ENCODE measurements around the gene AMDHD1. TPM values are rescaled to one million over a fixed set of nuclear protein-coding genes. Genes with fewer than 3 reads are reported as not detected.

AMDHD1 gene
- total and polyA plus RNA-seq, 2 of the 8 experiments (the other 6 are each of a cell fraction or from before 2014, with no cell fraction given), result 0.14 TPM; not detected in 1

DNA sequence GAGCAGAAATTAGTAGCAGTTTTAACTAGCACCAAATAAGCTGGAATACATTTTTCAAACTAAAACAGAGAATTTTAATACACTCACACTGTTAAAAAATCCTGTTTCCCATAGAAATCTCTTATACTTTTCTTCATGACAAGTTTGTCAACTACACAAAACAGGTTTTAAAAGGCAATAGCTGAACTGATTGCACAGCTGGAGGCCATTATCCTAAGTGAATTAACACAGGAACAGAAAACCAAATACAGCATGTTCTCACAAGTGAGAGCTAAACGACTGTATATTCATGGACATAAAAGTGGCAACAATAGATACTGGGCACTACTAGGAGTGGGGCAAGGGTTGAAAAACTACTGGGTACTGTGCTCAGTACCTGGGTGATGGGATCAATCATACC, 64.6 kb downstream of the AMDHD1 start:
- no peak overlapping the region for H3K9ac ChIP-seq (replicated peaks in 1 of 4; ENCODE audit: extremely low read depth in 1 of 4, low read depth in 3 of 4, low read length in 3 of 4)
- H2BK20ac ChIP-seq (ENCODE audit: low read length), result no peak overlapping the region
- no peak for TF ChIP-seq CBX5 (IDR thresholded peaks at IDR 0.05; ENCODE audit: low read depth, low read length)
- no peak for TF ChIP-seq CHD2 (IDR thresholded peaks at IDR 0.05; ENCODE audit: low read length)
- TF ChIP-seq SP4 (IDR thresholded peaks at IDR 0.05; ENCODE audit: low read length), result no peak
- no peak for TF ChIP-seq CTBP2 (IDR thresholded peaks at IDR 0.05; ENCODE audit: borderline replicate concordance, insufficient read depth, insufficient read length, low read length)
- TF ChIP-seq POLR2AphosphoS5 (IDR thresholded peaks at IDR 0.05; ENCODE audit: low read depth, low read length), result no peak
- no peak for TF ChIP-seq POLR2A (IDR thresholded peaks at IDR 0.05; ENCODE audit: control extremely low read depth in 1 of 2, low read depth in 2 of 2, low read length in 2 of 2)
- no peak for TF ChIP-seq CTCF (IDR thresholded peaks at IDR 0.05; ENCODE audit: control extremely low read depth in 1 of 3, insufficient read depth in 1 of 3, low read depth in 1 of 3, low read length in 3 of 3)
- no peak for TF ChIP-seq ATF3 (IDR thresholded peaks at IDR 0.05; ENCODE audit: insufficient read depth, low read depth, low read length)
- no peak for TF ChIP-seq RBBP5 (IDR thresholded peaks at IDR 0.05; ENCODE audit: borderline replicate concordance, low read depth, low read length)
- no peak for TF ChIP-seq BRCA1 (IDR thresholded peaks at IDR 0.05; ENCODE audit: low read depth, low read length)
- no peak for TF ChIP-seq TBP (IDR thresholded peaks at IDR 0.05; ENCODE audit: low read depth, low read length)
- TF ChIP-seq CBX8 (IDR thresholded peaks at IDR 0.05; ENCODE audit: borderline replicate concordance, low read depth, low read length), result no peak
- H3K4ac ChIP-seq (replicated peaks; ENCODE audit: insufficient read length, low read depth, low read length), result no peak overlapping the region
- no peak overlapping the region for H4K8ac ChIP-seq (ENCODE audit: extremely low read depth, insufficient read depth, low read length)
- H3K23me2 ChIP-seq (ENCODE audit: low read depth, low read length), result no peaks in the 10 kb centered on the region
- H3K23ac ChIP-seq (ENCODE audit: insufficient read length), result no peak overlapping the region
- H3K27ac ChIP-seq (ENCODE audit: low read depth, low read length), result no peak overlapping the region
- H3K9me3 ChIP-seq (ENCODE audit: insufficient read depth in 2 of 2, low read depth in 1 of 2, low read length in 1 of 2), result no peaks in the 10 kb centered on the region
- H3K79me1 ChIP-seq (ENCODE audit: low read depth, low read length), result no peaks in the 10 kb centered on the region
- no peaks in the 10 kb centered on the region for H3K79me2 ChIP-seq (ENCODE audit: control insufficient read depth in 1 of 2, insufficient read depth in 2 of 2, low read length in 2 of 2)
- no peak for DNase-seq (ENCODE audit: low read depth in 1 of 2, low spot score in 2 of 2)
- H3K4me3 ChIP-seq (ENCODE audit: extremely low read depth in 1 of 4, insufficient read depth in 2 of 4, low read depth in 3 of 4, low read length in 4 of 4), result no peak overlapping the region
- H3K4me1 ChIP-seq (replicated peaks in 1 of 4; ENCODE audit: control insufficient read depth in 3 of 4, insufficient read depth in 4 of 4, low read length in 3 of 4), result no peaks in the 10 kb centered on the region
- no peak overlapping the region for H2AK5ac ChIP-seq (ENCODE audit: low read depth, low read length)
- H3K4me2 ChIP-seq (ENCODE audit: insufficient read depth in 1 of 2, low read depth in 2 of 2, low read length in 2 of 2), result no peak overlapping the region
- POLR2A ChIA-PET (ENCODE audit: partially characterized antibody), result interaction anchor here (0.6 kb wide), 1 partner anchor 16 kb away, joined by 4 read pairs; no protein-coding TSS in a partner anchor
- H2BK12ac ChIP-seq (ENCODE audit: low read depth, low read length), result no peak overlapping the region
- WGBS, 2 experiments (ENCODE audit: extremely low coverage in 1 of 2, insufficient coverage in 1 of 2, insufficient read length in 1 of 2, insufficient replicate concordance in 2 of 2, low coverage in 1 of 2, low lambda C conversion rate in 2 of 2, missing lambda C conversion rate in 1 of 2), result 87% methylated on average over 1 of the region's 1 CpG; no CpG with 5 or more reads in 1 of the 2 experiments
- H4K20me1 ChIP-seq (replicated peaks in 1 of 2; ENCODE audit: control insufficient read depth in 1 of 2, insufficient read depth in 2 of 2, low read length in 2 of 2), result no peaks in the 10 kb centered on the region
- H2BK5ac ChIP-seq (ENCODE audit: low read depth, low read length), result no peak overlapping the region
- H4K5ac ChIP-seq (ENCODE audit: insufficient read length, low read depth, low read length), result no peak overlapping the region
- no peak overlapping the region for H2AFZ ChIP-seq (ENCODE audit: low read length)
- no peaks in the 10 kb centered on the region for H3K27me3 ChIP-seq (replicated peaks in 1 of 4; ENCODE audit: control insufficient read depth in 3 of 4, extremely low read depth in 1 of 4, insufficient read depth in 3 of 4, low read length in 3 of 4)
- H3K18ac ChIP-seq (ENCODE audit: extremely low read depth, low read length), result no peak overlapping the region
- CTCF ChIA-PET (ENCODE audit: partially characterized antibody), result interaction anchor here (0.6 to 2.5 kb wide), 4 partner anchors 9 to 51 kb away, joined by 3 to 17 read pairs (median 4); no protein-coding TSS in a partner anchor
- H3K14ac ChIP-seq (ENCODE audit: insufficient read length), result no peak overlapping the region
- H3K36me3 ChIP-seq (ENCODE audit: control insufficient read depth in 2 of 4, insufficient read depth in 4 of 4, low read length in 3 of 4), result peaks cover 7 to 89% (median 53%) of the 10 kb centered on the region in 4 experiments; a peak in 7 of 8 replicates
- no peak overlapping the region for H3K56ac ChIP-seq (replicated peaks; ENCODE audit: insufficient read length, low read depth, low read length)
- no peak overlapping the region for H4K91ac ChIP-seq (replicated peaks; ENCODE audit: insufficient read length, low read length)
- H2BK15ac ChIP-seq (ENCODE audit: low read length), result no peak overlapping the region
- H2BK120ac ChIP-seq (replicated peaks; ENCODE audit: low read depth, low read length), result no peak overlapping the region
- no peak for FAIRE-seq
